GM23248 (cell line): ENCODE measurements around the gene SMOC2. TPM values are rescaled to one million over a fixed set of nuclear protein-coding genes. Genes with fewer than 3 reads are reported as not detected.

Experiments
- DNase-seq: peaks from one replicate; pipeline ENCODE4 v3.0.0-alpha.2; 2015
- H2AFZ ChIP-seq: fragments of 200-600 bp; sonication (generic); 2 replicates; pipeline ENCODE4 v1.6.1; 2016; ENCODE audit warnings: antibody characterized with exemption
- H3F3A ChIP-seq: fragments of 200-600 bp; sonication (generic); 2 replicates; pipeline ENCODE4 v1.6.1; 2016; ENCODE audit warnings: mild to moderate bottlenecking, antibody characterized with exemption, mixed run types; ENCODE audit not compliant: insufficient read depth
- H3K27ac ChIP-seq: fragments of 200-600 bp; sonication (generic); 2 replicates; pipeline ENCODE4 v1.5.1; 2016; ENCODE audit warnings: mild to moderate bottlenecking
- H3K27me3 ChIP-seq: fragments of 200-600 bp; sonication (generic); replicated peaks from 2 replicates; pipeline ENCODE4 v1.6.1; 2016; ENCODE audit warnings: mild to moderate bottlenecking; ENCODE audit not compliant: insufficient read depth
- H3K36me3 ChIP-seq: fragments of 200-600 bp; sonication (generic); 2 replicates; pipeline ENCODE4 v1.6.1; 2016; ENCODE audit warnings: low read depth, mild to moderate bottlenecking
- H3K4me1 ChIP-seq: fragments of 200-600 bp; sonication (generic); 2 replicates; pipeline ENCODE4 v1.6.1; 2016; ENCODE audit warnings: mild to moderate bottlenecking; ENCODE audit not compliant: insufficient read depth
- H3K4me2 ChIP-seq: fragments of 200-600 bp; sonication (generic); one replicate; pipeline ENCODE4 v1.6.1; 2016; ENCODE audit warnings: mild to moderate bottlenecking; ENCODE audit not compliant: unreplicated experiment
- H3K4me3 ChIP-seq: fragments of 200-600 bp; sonication (generic); 2 replicates; pipeline ENCODE4 v1.5.1; 2016; ENCODE audit warnings: mild to moderate bottlenecking
- H3K79me2 ChIP-seq: fragments of 200-600 bp; sonication (generic); 2 replicates; pipeline ENCODE4 v1.6.1; 2016; ENCODE audit warnings: mild to moderate bottlenecking; ENCODE audit not compliant: insufficient read depth
- H3K9ac ChIP-seq: fragments of 200-600 bp; sonication (generic); 2 replicates; pipeline ENCODE4 v1.6.1; 2016; ENCODE audit warnings: mild to moderate bottlenecking
- H3K9me2 ChIP-seq: fragments of 200-600 bp; sonication (generic); 2 replicates; pipeline ENCODE4 v1.6.1; 2016; ENCODE audit warnings: mixed run types, mild to moderate bottlenecking, moderate library complexity; ENCODE audit not compliant: insufficient read depth
- H3K9me3 ChIP-seq: fragments of 200-600 bp; sonication (generic); one replicate; pipeline ENCODE4 v1.6.1; 2017; ENCODE audit warnings: low read depth
- H4K20me1 ChIP-seq: fragments of 200-600 bp; sonication (generic); 2 replicates; pipeline ENCODE4 v1.6.0; 2016; ENCODE audit not compliant: insufficient read depth
- EZH2 ChIP-seq: fragments of 200-600 bp; sonication (generic); IDR thresholded peaks from 2 replicates; pipeline ENCODE4 v1.6.1; 2018; ENCODE audit warnings: antibody characterized with exemption, mild to moderate bottlenecking; ENCODE audit not compliant: insufficient read depth, poor library complexity, severe bottlenecking
- EZH2phosphoT487 ChIP-seq: fragments of 200-600 bp; sonication (generic); IDR thresholded peaks from 2 replicates; pipeline ENCODE4 v1.6.1; 2018; ENCODE audit warnings: antibody characterized with exemption, moderate library complexity, mild to moderate bottlenecking, low read depth; ENCODE audit not compliant: insufficient read depth
- WGBS, 2 experiments: methylation state at CpG; one replicate each; pipeline ENCODE4 v1.1.6; 2015 to 2017; ENCODE audit warnings: low lambda C conversion rate in 2 of 2, low coverage in 1 of 2; ENCODE audit errors: missing lambda C conversion rate in 2 of 2; 5-methylcytosine and 5-hydroxymethylcytosine counted together
- in situ Hi-C: fragments of 300-500 bp; cut with MboI; formaldehyde crosslinking; loops from 2 replicates; pipeline ENCODE4 v1.15.0; 2020
- polyA plus RNA-seq: library from polyadenylated mRNA; unstranded; fragments of >200 nt; fragmentation: Nextera tagmentation; extraction: Ambion mirVana; gene quantifications from 2 replicates; pipeline ENCODE4 v1.2.1, GENCODE V29; 2016
- total RNA-seq: library from RNA; depleted of rRNA; stranded (reverse); fragments of >200 nt; shearing (Covaris generic); gene quantifications from 2 replicates; pipeline ENCODE4 v1.2.3, GENCODE V29; 2014

The SMOC2 gene
- total and polyA plus RNA-seq, 2 experiments from 2014 or later: not detected

GRCh38 chr6:168451805-168452517, 11.0 kb downstream of the SMOC2 start:
- no peaks in the 10 kb centered on the region for H3K27me3 ChIP-seq
- in situ Hi-C loops: no loop called here
- no peaks in the 10 kb centered on the region for H3K9me3 ChIP-seq
- no peaks in the 10 kb centered on the region for H3K79me2 ChIP-seq
- no peak for DNase-seq
- no peaks in the 10 kb centered on the region for H3K9me2 ChIP-seq
- TF ChIP-seq EZH2phosphoT487 (no peak), EZH2 (no peak)
- H3F3A ChIP-seq: no peaks in the 10 kb centered on the region
- no peak overlapping the region for H3K27ac ChIP-seq
- H3K36me3 ChIP-seq: no peaks in the 10 kb centered on the region
- no peaks in the 10 kb centered on the region for H4K20me1 ChIP-seq
- H3K4me1 ChIP-seq: no peaks in the 10 kb centered on the region
- no peak overlapping the region for H3K4me3 ChIP-seq
- H3K4me2 ChIP-seq: no peak overlapping the region
- no peak overlapping the region for H2AFZ ChIP-seq
- no peak overlapping the region for H3K9ac ChIP-seq
- WGBS, 2 experiments: 21 to 26% methylated on average over 5 of the region's 5 CpGs

GRCh38 chr6:168452685-168453377, 11.8 kb downstream of the SMOC2 start:
- H3K9me3 ChIP-seq: no peaks in the 10 kb centered on the region
- DNase-seq: no peak
- in situ Hi-C loops: no loop called here
- 14 to 15% methylated on average over 16 to 18 of the region's 18 CpGs for WGBS, 2 experiments
- H4K20me1 ChIP-seq: no peaks in the 10 kb centered on the region
- H3K79me2 ChIP-seq: no peaks in the 10 kb centered on the region
- H2AFZ ChIP-seq: no peak overlapping the region
- H3K9me2 ChIP-seq: no peaks in the 10 kb centered on the region
- H3K27ac ChIP-seq: no peak overlapping the region
- no peaks in the 10 kb centered on the region for H3K27me3 ChIP-seq
- no peak overlapping the region for H3K4me3 ChIP-seq
- H3K4me2 ChIP-seq: no peak overlapping the region
- no peak for TF ChIP-seq EZH2phosphoT487
- no peak for TF ChIP-seq EZH2
- no peaks in the 10 kb centered on the region for H3F3A ChIP-seq
- no peak overlapping the region for H3K9ac ChIP-seq
- no peaks in the 10 kb centered on the region for H3K4me1 ChIP-seq
- H3K36me3 ChIP-seq: no peaks in the 10 kb centered on the region

- in situ Hi-C loops: no loop called here
- H3K79me2 ChIP-seq: no peaks in the 10 kb centered on the region
- no peaks in the 10 kb centered on the region for H3K9me2 ChIP-seq
- WGBS, 2 experiments: 57 to 60% methylated on average over 21 to 32 of the region's 32 CpGs
- no peaks in the 10 kb centered on the region for H3K4me1 ChIP-seq
- H3K9ac ChIP-seq: no peak overlapping the region
- H3K27ac ChIP-seq: no peak overlapping the region
- no peaks in the 10 kb centered on the region for H4K20me1 ChIP-seq
- H3F3A ChIP-seq: no peaks in the 10 kb centered on the region
- no peak overlapping the region for H2AFZ ChIP-seq
- H3K4me2 ChIP-seq: no peak overlapping the region
- H3K4me3 ChIP-seq: no peak overlapping the region
- no peak for TF ChIP-seq EZH2
- no peak for TF ChIP-seq EZH2phosphoT487
- no peaks in the 10 kb centered on the region for H3K36me3 ChIP-seq
- no peak for DNase-seq
- no peaks in the 10 kb centered on the region for H3K9me3 ChIP-seq
- no peaks in the 10 kb centered on the region for H3K27me3 ChIP-seq
Measured at GRCh38 chr6:168455847-168456530, 15.0 kb downstream of the SMOC2 start.

GRCh38 chr6:168456907-168457652, 16.1 kb downstream of the SMOC2 start:
- H3K9me3 ChIP-seq: no peaks in the 10 kb centered on the region
- in situ Hi-C loops: no loop called here
- no peak for DNase-seq
- H2AFZ ChIP-seq: no peak overlapping the region
- no peak overlapping the region for H3K27ac ChIP-seq
- H3K4me3 ChIP-seq: no peak overlapping the region
- no peaks in the 10 kb centered on the region for H3K9me2 ChIP-seq
- no peaks in the 10 kb centered on the region for H4K20me1 ChIP-seq
- 76 to 77% methylated on average over 29 to 31 of the region's 31 CpGs for WGBS, 2 experiments
- no peaks in the 10 kb centered on the region for H3K36me3 ChIP-seq
- no peaks in the 10 kb centered on the region for H3K4me1 ChIP-seq
- H3K4me2 ChIP-seq: no peak overlapping the region
- no peaks in the 10 kb centered on the region for H3K27me3 ChIP-seq
- H3K9ac ChIP-seq: no peak overlapping the region
- no peak for TF ChIP-seq EZH2phosphoT487
- no peak for TF ChIP-seq EZH2
- H3F3A ChIP-seq: no peaks in the 10 kb centered on the region
- no peaks in the 10 kb centered on the region for H3K79me2 ChIP-seq
